Measurements from ENCODE around the gene CRY1. TPM values are rescaled to one million over a fixed set of nuclear protein-coding genes. Genes with fewer than 3 reads are reported as not detected.

Gene CRY1
- total RNA-seq, 2 donors from 2014 or later: 108 to 109 TPM

GRCh38 chr12:106953352-106954250 lies 139.7 kb downstream of the CRY1 start:
- Mint-ChIP-seq H3K27me3 (no peaks in the 10 kb centered on the region), H3K4me3 (no peak overlapping the region), H3K36me3 (ENCODE audit: low read depth) (no peaks in the 10 kb centered on the region), H3K27ac (no peak overlapping the region), H3K4me1 (peaks cover 22% of the 10 kb centered on the region)
- DNase-seq: no peak
- no peaks in the 10 kb centered on the region for H3K9me3 ChIP-seq (ENCODE audit: control insufficient read depth, low read length, poor library complexity, severe bottlenecking)
- ATAC-seq: no peak

- DNase-seq: no peak
- peaks cover 7% of the 10 kb centered on the region for H3K4me1 Mint-ChIP-seq
- no peaks in the 10 kb centered on the region for H3K9me3 ChIP-seq (ENCODE audit: control insufficient read depth, low read length, poor library complexity, severe bottlenecking)
These were observed 142.8 kb downstream of the CRY1 start for GRCh38 chr12:106950591-106950990.

GRCh38 chr12:106947461-106947860 lies 145.9 kb downstream of the CRY1 start:
- Mint-ChIP-seq H3K4me1 (peaks cover 4% of the 10 kb centered on the region), H3K27ac (no peak overlapping the region), H3K4me3 (no peak overlapping the region), H3K27me3 (no peaks in the 10 kb centered on the region), H3K36me3 (ENCODE audit: low read depth) (no peaks in the 10 kb centered on the region)
- no peaks in the 10 kb centered on the region for H3K9me3 ChIP-seq (ENCODE audit: control insufficient read depth, low read length, poor library complexity, severe bottlenecking)
- DNase-seq: no peak
- ATAC-seq: no peak

More at GRCh38 chr12:106950591-106950990, 142.8 kb downstream of the CRY1 start:
- Mint-ChIP-seq H3K36me3 (ENCODE audit: low read depth) (no peaks in the 10 kb centered on the region), H3K27me3 (no peaks in the 10 kb centered on the region), H3K27ac (no peak overlapping the region), H3K4me3 (no peak overlapping the region)
- no peak for ATAC-seq

- no peaks in the 10 kb centered on the region for H3K27me3 Mint-ChIP-seq
- no peaks in the 10 kb centered on the region for H3K4me1 Mint-ChIP-seq
- ATAC-seq: no peak
- H3K36me3 Mint-ChIP-seq (ENCODE audit: low read depth): no peaks in the 10 kb centered on the region
- no peaks in the 10 kb centered on the region for H3K9me3 ChIP-seq (ENCODE audit: control insufficient read depth, low read length, poor library complexity, severe bottlenecking)
- H3K27ac Mint-ChIP-seq: no peak overlapping the region
- H3K4me3 Mint-ChIP-seq: no peak overlapping the region
- DNase-seq: no peak
These were observed 148.0 kb downstream of the CRY1 start for GRCh38 chr12:106945261-106945851.

- Mint-ChIP-seq H3K4me3 (no peak overlapping the region), H3K27me3 (no peaks in the 10 kb centered on the region), H3K36me3 (ENCODE audit: low read depth) (no peaks in the 10 kb centered on the region), H3K4me1 (no peaks in the 10 kb centered on the region), H3K27ac (no peak overlapping the region)
- ATAC-seq: no peak
- no peak for DNase-seq
- no peaks in the 10 kb centered on the region for H3K9me3 ChIP-seq (ENCODE audit: control insufficient read depth, low read length, poor library complexity, severe bottlenecking)
These were observed 150.6 kb downstream of the CRY1 start for GRCh38 chr12:106942775-106943174.

- Mint-ChIP-seq H3K4me3 (no peak overlapping the region), H3K36me3 (ENCODE audit: low read depth) (peaks cover 2% of the 10 kb centered on the region), H3K27me3 (no peaks in the 10 kb centered on the region), H3K4me1 (no peaks in the 10 kb centered on the region), H3K27ac (no peak overlapping the region)
- ATAC-seq (no peak), DNase-seq (no peak)
- no peaks in the 10 kb centered on the region for H3K9me3 ChIP-seq (ENCODE audit: control insufficient read depth, low read length, poor library complexity, severe bottlenecking)
These were observed 151.7 kb downstream of the CRY1 start for GRCh38 chr12:106941481-106942156.

Other genes starting within 250 kb of the CRY1 start
- 10 to 100 TPM; 34.4 to 35.1 TPM for gene TMEM263, start 137.6 kb downstream of the CRY1 start, total RNA-seq
- 10 to 100 TPM; 12.7 to 13.8 TPM for gene MTERF2, start 106.4 kb downstream of the CRY1 start, total RNA-seq

All from T-helper 17 cell (primary cell).